ENCODE measurements around the gene CLEC4M.
A peak's percentile ranks its signal among the peaks of the same experiment; 100 is the strongest.

CLEC4M gene

GRCh38 chr19:7772752-7773291, 9.8 kb downstream of the CLEC4M start:
- Histone ChIP-seq H3K9me3 (ENCODE audit: control insufficient read depth, insufficient read depth, low read length) (no peaks in the 10 kb centered on the region), H3K36me3 (ENCODE audit: insufficient read depth, low read length) (no peaks in the 10 kb centered on the region), H3K9ac (ENCODE audit: low read depth, low read length) (no peak overlapping the region), H3K4me1 (ENCODE audit: insufficient read depth, low read length) (no peaks in the 10 kb centered on the region)

- H3K4me1 ChIP-seq (ENCODE audit: insufficient read depth, low read length), result no peaks in the 10 kb centered on the region
- no peaks in the 10 kb centered on the region for H3K36me3 ChIP-seq (ENCODE audit: insufficient read depth, low read length)
- no peak overlapping the region for H3K9ac ChIP-seq (ENCODE audit: low read depth, low read length)
- no peaks in the 10 kb centered on the region for H3K9me3 ChIP-seq (ENCODE audit: control insufficient read depth, insufficient read depth, low read length)
Measured at GRCh38 chr19:7773841-7774240, 10.8 kb downstream of the CLEC4M start.

- no peak overlapping the region for H3K9ac ChIP-seq (ENCODE audit: low read depth, low read length)
- H3K9me3 ChIP-seq (ENCODE audit: control insufficient read depth, insufficient read depth, low read length), result no peaks in the 10 kb centered on the region
- no peaks in the 10 kb centered on the region for H3K36me3 ChIP-seq (ENCODE audit: insufficient read depth, low read length)
- H3K4me1 ChIP-seq (ENCODE audit: insufficient read depth, low read length), result no peaks in the 10 kb centered on the region
Measured at GRCh38 chr19:7775761-7776160, 12.7 kb downstream of the CLEC4M start.

- no peaks in the 10 kb centered on the region for H3K4me1 ChIP-seq (ENCODE audit: insufficient read depth, low read length)
- no peaks in the 10 kb centered on the region for H3K9me3 ChIP-seq (ENCODE audit: control insufficient read depth, insufficient read depth, low read length)
- H3K36me3 ChIP-seq (ENCODE audit: insufficient read depth, low read length), result no peaks in the 10 kb centered on the region
- H3K9ac ChIP-seq (ENCODE audit: low read depth, low read length), result 0 out of 2 replicates have a peak overlapping the region, but pooled peaks have one; percentile 6
Measured at GRCh38 chr19:7778081-7778480, 15.0 kb downstream of the CLEC4M start.

- no peaks in the 10 kb centered on the region for H3K4me1 ChIP-seq (ENCODE audit: insufficient read depth, low read length)
- H3K36me3 ChIP-seq (ENCODE audit: insufficient read depth, low read length), result no peaks in the 10 kb centered on the region
- H3K9me3 ChIP-seq (ENCODE audit: control insufficient read depth, insufficient read depth, low read length), result no peaks in the 10 kb centered on the region
- no peak overlapping the region for H3K9ac ChIP-seq (ENCODE audit: low read depth, low read length)
Measured at GRCh38 chr19:7779631-7780486, 16.8 kb downstream of the CLEC4M start.

- Histone ChIP-seq H3K9me3 (ENCODE audit: control insufficient read depth, insufficient read depth, low read length) (no peaks in the 10 kb centered on the region), H3K9ac (ENCODE audit: low read depth, low read length) (no peak overlapping the region), H3K4me1 (ENCODE audit: insufficient read depth, low read length) (no peaks in the 10 kb centered on the region)
Measured at GRCh38 chr19:7781157-7781556, 18.1 kb downstream of the CLEC4M start.

GRCh38 chr19:7783991-7784423, 21.0 kb downstream of the CLEC4M start:
- Histone ChIP-seq H3K36me3 (ENCODE audit: insufficient read depth, low read length) (no peaks in the 10 kb centered on the region), H3K9ac (ENCODE audit: low read depth, low read length) (no peak overlapping the region), H3K9me3 (ENCODE audit: control insufficient read depth, insufficient read depth, low read length) (no peaks in the 10 kb centered on the region), H3K4me1 (ENCODE audit: insufficient read depth, low read length) (no peaks in the 10 kb centered on the region)

More at GRCh38 chr19:7781157-7781556, 18.1 kb downstream of the CLEC4M start:
- H3K36me3 ChIP-seq (ENCODE audit: insufficient read depth, low read length), result no peaks in the 10 kb centered on the region

- Histone ChIP-seq H3K4me1 (ENCODE audit: insufficient read depth, low read length) (no peaks in the 10 kb centered on the region), H3K9ac (ENCODE audit: low read depth, low read length) (no peak overlapping the region), H3K36me3 (ENCODE audit: insufficient read depth, low read length) (no peaks in the 10 kb centered on the region), H3K9me3 (ENCODE audit: control insufficient read depth, insufficient read depth, low read length) (no peaks in the 10 kb centered on the region)
Measured at GRCh38 chr19:7784856-7785255, 21.8 kb downstream of the CLEC4M start.

- no peaks in the 10 kb centered on the region for H3K4me1 ChIP-seq (ENCODE audit: insufficient read depth, low read length)
- no peaks in the 10 kb centered on the region for H3K9me3 ChIP-seq (ENCODE audit: control insufficient read depth, insufficient read depth, low read length)
- peak overlapping the region; percentile 24; the same call in 1 of the 2 replicates for H3K9ac ChIP-seq (ENCODE audit: low read depth, low read length)
- no peaks in the 10 kb centered on the region for H3K36me3 ChIP-seq (ENCODE audit: insufficient read depth, low read length)
Measured at GRCh38 chr19:7787141-7787540, 24.1 kb downstream of the CLEC4M start.

- Histone ChIP-seq H3K9ac (ENCODE audit: low read depth, low read length) (peak overlapping the region; percentile 42; the same call in 1 of the 2 replicates), H3K4me1 (ENCODE audit: insufficient read depth, low read length) (no peaks in the 10 kb centered on the region), H3K9me3 (ENCODE audit: control insufficient read depth, insufficient read depth, low read length) (no peaks in the 10 kb centered on the region), H3K36me3 (ENCODE audit: insufficient read depth, low read length) (no peaks in the 10 kb centered on the region)
Measured at GRCh38 chr19:7787602-7788177, 24.6 kb downstream of the CLEC4M start.

GRCh38 chr19:7788178-7788932, 25.3 kb downstream of the CLEC4M start:
- no peaks in the 10 kb centered on the region for H3K36me3 ChIP-seq (ENCODE audit: insufficient read depth, low read length)
- peak overlapping the region; percentile 42 for H3K9ac ChIP-seq (ENCODE audit: low read depth, low read length)
- no peaks in the 10 kb centered on the region for H3K9me3 ChIP-seq (ENCODE audit: control insufficient read depth, insufficient read depth, low read length)
- H3K4me1 ChIP-seq (ENCODE audit: insufficient read depth, low read length), result no peaks in the 10 kb centered on the region

- no peaks in the 10 kb centered on the region for H3K4me1 ChIP-seq (ENCODE audit: insufficient read depth, low read length)
- no peaks in the 10 kb centered on the region for H3K36me3 ChIP-seq (ENCODE audit: insufficient read depth, low read length)
- no peaks in the 10 kb centered on the region for H3K9me3 ChIP-seq (ENCODE audit: control insufficient read depth, insufficient read depth, low read length)
- H3K9ac ChIP-seq (ENCODE audit: low read depth, low read length), result peak overlapping the region; percentile 28; the same call in 1 of the 2 replicates
Measured at GRCh38 chr19:7788933-7789323, 25.9 kb downstream of the CLEC4M start.

GRCh38 chr19:7789447-7789846, 26.4 kb downstream of the CLEC4M start:
- Histone ChIP-seq H3K4me1 (ENCODE audit: insufficient read depth, low read length) (no peaks in the 10 kb centered on the region), H3K9ac (ENCODE audit: low read depth, low read length) (peak overlapping the region; percentile 33; the same call in 1 of the 2 replicates), H3K9me3 (ENCODE audit: control insufficient read depth, insufficient read depth, low read length) (no peaks in the 10 kb centered on the region), H3K36me3 (ENCODE audit: insufficient read depth, low read length) (no peaks in the 10 kb centered on the region)

GRCh38 chr19:7790416-7790815, 27.4 kb downstream of the CLEC4M start:
- no peaks in the 10 kb centered on the region for H3K4me1 ChIP-seq (ENCODE audit: insufficient read depth, low read length)
- H3K9ac ChIP-seq (ENCODE audit: low read depth, low read length), result no peak overlapping the region
- H3K36me3 ChIP-seq (ENCODE audit: insufficient read depth, low read length), result no peaks in the 10 kb centered on the region
- H3K9me3 ChIP-seq (ENCODE audit: control insufficient read depth, insufficient read depth, low read length), result no peaks in the 10 kb centered on the region

Data from ES-I3 (cell line).